Activated CD8-positive, alpha-beta memory T cell treated with anti-CD3 and anti-CD28 coated beads, Interleukin-2, amount 50 U/mL, for 4 hours (primary cell): ENCODE measurements around the gene EPHB2.

Experiments used
- DNase-seq: peaks from one replicate; pipeline ENCODE4 v3.0.0-alpha.2; 2020

Gene EPHB2

DNA sequence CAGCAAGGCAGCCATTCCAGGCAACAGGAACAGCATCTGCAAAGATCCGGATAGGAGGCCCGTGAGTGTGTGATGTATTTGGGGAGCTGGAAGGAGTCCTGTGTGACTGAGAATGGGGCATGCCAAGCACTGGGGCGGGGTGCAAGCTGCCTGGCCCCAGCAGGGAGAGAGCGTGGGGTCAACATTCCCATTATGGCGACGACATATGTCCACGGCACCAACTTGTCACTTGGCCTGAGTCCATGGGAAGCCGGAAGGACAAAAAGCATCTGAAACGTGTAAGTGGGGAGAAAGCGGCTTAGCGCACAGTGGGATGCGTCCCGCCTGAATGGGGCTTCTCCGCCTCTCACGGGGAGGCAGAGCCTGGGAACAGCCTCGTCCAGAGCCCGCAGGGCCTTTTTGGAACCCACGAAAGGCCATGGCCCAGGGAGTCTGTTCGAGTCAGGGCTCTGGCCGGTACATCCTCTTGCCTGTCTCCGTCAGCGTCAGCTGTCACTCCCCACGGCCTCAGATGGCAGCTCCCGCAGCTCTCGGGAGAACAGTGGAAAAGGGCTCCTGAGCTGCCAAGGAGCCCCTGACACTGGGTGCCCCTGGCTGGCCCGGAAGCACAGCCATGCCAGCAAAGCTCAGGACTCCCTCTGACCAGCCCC is 12.4 kb downstream of the EPHB2 start:
- DNase-seq: no peak

DNA sequence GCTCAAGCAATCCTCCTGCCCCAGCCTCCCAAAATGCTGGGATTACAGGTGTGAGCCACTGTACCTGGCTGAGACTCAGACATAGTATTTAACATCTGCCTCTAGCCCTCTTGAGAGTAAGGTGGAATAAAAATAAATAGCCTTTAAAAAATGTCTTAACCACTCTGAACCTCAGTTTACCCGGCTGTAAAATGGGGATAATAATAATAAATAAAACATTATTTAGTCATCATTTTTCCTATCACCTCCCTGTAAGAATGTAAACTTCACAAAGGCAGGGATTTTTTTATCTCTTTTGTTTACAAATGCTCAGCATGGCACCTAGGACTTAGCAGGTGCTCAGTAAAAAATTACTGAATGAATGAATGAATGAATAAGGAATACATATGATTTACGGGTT is 17.2 kb downstream of the EPHB2 start:
- DNase-seq: no peak

DNA sequence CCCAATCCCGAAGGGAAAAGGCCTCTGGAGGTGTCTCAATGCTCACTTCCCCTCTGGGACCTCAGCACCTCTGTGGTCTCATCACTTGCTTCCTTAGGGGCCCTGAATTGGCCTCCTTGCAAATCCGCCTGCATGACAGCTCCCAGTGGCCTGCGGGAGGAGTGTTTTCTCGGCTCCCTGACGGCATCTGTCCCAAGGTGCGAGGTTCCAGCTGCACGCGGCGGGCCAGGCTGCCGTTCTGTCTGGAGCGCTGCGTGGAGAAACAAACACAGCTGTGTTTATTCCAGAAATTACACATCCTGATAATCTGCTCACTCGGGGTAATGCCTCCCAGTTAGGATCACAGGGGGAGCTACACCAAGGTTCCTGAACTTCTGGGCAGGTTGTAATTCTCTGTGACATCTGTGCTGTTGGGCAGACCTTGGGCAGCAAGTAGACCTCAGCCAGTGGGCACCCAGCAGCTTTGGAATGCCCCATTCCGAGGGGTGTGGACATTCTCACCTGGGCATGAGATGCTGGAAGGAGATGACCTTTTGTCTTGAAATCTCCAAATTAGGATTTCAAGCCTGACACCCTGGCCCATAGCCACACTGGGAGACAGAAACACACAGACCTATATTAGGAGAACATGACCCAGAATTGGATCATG is 18.2 kb downstream of the EPHB2 start:
- no peak for DNase-seq

DNA sequence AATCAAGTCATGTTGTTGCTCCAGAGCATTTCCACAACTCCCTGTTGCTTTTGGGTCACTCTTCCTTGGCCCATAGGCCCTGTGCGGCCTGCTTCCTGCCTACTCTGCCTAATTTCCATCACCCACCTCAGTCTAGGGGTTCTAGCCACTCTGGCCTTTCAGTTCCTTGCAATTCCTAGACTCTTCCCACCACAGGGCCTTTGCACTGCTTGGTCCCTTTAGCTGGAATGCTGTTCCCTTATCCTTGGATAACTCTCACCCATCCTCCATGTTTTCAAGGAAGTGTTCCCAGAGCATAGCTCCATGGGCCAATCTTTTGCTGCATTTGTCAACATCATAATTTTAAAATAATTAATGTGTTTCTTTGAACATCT is 18.7 kb downstream of the EPHB2 start:
- no peak for DNase-seq

DNA sequence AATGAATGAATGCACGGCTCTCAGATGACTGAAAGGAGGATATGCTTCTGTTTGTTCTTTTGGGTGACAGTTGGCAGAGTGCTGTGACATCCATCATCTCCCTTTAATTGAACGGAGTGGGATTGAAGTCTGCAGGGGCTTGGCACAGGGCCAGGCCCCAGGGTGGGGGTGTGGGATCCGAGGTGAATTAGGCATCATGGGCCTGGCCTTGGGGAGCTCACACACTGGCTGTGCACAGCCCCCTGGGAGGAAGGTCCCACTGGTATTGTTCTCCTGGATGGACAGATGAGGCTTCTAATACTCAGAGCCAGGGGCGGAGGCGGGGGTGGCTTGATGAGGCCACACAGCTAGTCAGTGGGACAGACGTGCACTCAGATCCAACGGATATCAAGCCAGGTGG is 19.3 kb downstream of the EPHB2 start:
- DNase-seq: no peak

DNA sequence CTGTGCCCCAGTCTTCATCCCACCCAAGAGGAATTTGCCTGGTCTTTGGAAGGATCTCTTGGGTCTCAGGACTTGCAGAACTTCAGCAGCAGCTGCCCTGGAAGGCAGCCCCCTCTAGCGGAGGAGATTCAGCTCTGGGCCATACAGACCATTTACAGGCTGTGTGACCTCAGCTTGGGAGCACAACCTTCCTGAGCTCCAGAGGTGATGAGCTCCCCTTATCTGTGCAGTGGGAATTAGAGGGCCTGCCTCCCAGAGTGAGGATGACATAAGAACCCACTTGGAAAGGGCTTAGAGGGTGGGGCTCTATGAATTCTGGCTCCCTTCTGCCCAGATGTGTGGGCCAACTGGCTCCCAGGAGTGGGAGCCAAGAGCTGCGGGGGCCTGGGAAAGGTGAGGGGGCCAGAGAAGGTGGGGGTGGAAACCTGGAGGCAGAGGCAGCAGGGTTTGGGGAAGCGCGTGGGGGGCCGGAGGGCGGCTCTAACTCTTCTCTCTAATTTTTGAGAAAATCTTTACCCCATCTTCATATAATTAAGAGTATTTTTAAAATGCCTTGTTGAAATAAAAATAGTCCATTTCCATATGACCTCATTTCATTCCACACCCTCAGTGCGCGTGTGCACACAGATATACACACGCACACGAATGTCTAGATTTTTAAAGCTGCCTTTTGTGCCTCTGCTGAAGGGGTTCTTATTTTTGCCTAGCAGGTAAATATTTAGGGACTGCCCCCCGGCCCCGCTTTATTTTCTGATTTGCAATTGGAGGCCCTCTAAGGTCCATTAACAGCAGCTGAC is 21.5 kb downstream of the EPHB2 start:
- no peak for DNase-seq

DNA sequence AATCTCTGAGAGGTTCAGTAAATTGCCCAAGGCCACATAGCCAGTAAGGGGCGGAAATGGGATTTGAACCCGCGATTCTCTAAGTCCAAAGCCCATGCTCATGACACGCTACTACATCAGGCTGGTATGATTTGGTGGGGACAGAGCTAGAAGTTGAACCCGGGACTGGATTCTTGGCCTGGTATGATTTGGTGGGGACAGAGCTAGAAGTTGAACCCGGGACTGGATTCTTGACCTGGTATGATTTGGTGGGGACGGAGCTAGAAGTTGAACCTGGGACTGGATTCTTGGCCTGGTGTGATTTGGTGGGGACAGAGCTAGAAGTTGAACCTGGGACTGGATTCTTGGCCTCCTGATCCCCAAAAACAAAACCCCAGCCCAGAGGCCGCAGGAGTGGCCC is 23.0 kb downstream of the EPHB2 start:
- no peak for DNase-seq

DNA sequence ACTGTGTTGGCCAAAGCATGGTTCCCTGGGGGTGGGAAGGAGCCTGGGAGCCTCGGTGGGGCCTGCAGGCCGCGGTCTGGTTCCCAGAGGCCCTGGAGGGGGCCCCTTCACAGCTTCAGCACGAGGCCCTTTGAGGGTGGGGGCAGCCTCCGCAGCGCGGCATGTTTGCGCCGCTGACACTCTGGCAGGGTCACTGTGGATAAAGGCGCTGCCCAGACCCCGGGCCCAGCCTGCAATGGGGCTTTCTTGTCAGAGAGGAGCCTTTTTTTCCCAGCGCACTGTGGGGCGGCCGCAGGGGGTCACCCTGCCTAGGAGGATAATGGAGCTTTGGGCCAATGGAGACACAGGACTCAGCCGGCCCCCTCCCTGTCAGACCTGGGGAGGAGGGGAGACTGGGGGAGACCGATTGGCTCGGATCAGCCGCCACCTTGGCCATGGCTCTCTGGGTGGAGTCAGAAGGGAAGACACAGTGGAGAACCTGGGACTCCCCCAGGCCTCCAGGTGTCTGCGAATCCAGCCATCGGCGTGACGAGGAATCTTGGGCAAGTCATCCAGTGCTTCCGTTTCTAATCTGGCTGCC is 26.0 kb downstream of the EPHB2 start:
- DNase-seq: no peak

DNA sequence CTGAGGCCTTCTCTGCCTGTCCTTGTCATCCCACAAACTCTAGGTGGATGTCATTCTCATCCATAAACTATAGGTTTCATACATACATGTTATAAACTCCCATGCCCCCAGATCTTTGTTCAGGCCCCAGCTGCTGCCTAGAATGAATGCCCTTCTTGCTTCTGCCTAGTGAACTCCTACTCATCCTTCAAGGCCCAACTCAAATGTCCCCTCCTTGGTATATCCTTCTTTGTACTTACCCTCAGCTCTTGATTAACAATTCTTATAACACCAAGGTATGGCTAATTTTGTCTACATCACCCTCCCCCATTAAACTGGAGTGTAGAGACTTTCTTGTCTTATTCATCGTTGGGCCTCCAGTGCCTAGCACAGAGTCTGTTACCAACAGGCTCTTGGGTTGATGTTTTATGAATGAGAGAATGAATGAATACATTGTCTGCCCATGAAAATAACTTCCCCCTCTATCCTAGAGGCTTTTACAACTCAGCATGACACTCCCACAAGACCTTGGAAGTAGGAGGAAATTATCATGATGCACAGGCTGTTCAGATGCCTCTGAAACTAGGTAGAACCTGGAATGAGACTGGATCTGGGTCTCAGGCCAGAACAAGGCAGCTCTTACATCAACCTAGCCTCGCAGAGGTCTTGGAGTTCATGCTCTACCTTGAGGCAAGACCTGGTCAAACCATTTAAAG is 26.9 kb downstream of the EPHB2 start:
- no peak for DNase-seq

DNA sequence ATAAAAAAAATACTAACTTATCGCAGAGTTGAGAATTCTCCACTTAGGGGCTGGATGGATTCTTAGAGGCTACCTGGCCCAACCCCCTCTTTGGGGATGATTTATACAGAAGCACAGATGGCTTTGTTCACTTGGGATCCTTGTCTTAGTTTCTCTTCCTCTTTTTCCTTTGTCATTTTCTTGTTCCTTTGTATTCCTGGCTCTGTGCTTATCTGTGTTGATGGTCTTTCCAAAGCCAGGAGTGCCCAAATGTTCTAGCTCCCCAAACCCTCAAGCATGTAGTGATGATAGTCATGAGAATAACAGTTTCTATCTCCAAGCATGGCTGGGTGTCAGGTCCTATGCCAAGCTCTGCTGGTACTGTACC is 27.4 kb downstream of the EPHB2 start:
- DNase-seq: no peak

DNA sequence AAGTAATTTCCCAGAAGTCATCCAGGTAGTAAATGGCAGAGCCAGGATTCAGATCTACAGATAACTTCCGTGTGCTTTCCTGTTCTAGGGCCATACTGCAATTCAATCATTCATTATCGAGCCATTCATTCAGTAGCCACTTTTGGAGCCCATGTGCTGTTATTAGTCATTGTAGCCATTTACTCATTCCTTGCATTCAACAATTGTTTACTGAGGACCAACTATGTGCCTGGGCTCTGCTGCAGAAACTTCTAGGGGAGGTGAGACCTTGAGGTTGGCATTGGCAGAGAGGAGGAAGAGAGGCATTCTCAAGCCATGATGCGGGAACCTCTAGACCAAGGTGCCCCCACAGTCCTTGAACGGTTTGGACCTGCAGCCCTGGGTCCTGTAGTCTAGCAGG is 27.9 kb downstream of the EPHB2 start:
- DNase-seq: no peak

DNA sequence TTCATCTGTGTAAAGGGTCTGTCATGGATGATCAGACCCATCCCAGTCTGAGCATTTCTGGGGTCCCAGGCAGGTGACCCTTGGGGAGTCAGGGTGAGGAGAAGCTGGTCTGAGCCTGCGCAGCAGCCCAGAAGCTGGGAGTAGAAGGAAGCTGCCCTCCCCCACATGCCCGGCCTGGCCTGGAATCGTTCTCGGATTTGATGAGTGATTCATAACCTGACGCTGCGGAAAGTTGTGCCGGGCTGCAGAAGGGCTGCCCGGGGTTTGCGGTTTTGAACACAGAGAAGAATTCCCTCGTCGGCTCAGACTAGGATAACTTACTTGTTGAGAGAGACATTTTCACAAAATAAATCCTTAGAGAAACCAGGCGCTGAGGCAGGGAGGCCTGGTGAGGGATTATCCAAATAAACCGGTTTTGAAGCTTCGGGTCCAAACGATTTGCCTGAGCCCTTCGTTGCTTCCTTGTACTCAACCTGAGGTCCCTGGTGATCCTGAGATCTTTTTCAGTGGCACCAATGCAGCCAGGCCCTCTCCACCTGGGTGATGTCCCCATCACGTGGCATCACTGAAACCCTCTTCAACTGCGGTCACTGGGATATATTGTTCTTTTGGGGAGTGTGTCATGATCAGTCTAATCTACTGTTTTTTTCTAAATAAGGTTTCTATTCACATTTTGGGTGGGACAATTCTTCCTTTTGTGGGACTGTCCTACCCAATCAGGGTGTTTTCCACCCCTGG is 29.2 kb downstream of the EPHB2 start:
- DNase-seq: no peak

DNA sequence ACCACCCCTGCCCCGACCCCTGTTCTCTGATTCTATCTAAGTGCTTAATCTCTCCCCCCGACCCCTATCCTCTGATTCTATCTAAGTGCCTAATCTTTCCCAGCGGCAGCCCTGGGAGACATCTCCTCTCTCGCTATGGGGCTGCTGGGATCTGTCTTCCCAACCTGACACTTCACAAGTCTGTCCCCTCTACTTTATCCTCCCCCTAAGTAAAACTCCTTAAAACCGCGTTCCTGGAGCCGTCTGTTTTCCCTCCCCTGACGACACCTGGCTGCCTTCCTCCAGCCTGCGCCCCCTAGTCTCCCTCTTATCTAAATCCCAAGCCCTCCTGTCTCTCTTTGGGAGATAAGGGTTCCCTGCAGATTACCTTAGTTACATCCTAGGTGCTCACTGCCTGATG is 30.5 kb downstream of the EPHB2 start:
- no peak for DNase-seq

DNA sequence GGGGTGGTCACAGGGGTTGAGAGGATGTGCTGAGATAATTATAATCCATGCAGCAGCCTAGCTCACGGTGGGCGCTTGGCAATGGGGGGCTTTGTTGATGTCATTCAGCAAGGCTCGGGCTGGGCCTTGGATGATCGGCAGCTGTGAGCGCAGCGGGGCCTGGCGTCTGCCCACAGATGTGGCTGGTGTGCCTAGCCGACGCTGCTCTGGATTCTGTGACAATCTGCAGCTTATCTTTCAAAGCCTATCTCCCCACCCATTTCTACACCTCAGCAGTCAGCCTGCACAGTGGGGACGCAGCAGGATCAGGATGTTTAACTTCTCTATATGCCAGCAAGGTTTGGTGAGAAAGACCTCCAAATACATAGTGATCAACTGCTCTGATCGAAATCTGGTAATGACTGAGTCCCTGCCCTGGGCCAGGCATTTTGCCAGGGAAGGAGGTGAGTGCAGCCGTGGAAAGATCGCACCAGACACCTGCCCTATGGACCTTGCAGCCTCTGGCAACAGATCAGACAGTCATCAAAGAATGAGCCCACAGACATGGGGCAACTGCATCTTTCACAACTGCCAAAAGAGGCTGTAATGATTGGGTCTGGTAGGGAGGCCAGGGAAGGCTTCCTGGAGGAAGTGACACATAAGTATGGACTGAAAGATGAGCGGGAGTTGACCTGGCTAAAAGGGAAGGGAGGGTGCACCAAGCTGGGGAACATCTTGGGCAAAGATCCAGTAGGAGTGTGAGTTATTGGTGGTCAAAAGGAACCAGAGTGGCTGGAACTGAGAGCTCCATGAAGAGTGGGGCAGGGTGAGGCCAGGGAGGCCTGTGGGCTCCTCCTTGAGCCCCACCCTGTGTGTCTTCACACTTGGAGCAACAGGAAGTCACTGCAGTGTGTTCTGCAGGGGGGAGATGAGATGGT is 35.3 kb downstream of the EPHB2 start:
- no peak for DNase-seq

DNA sequence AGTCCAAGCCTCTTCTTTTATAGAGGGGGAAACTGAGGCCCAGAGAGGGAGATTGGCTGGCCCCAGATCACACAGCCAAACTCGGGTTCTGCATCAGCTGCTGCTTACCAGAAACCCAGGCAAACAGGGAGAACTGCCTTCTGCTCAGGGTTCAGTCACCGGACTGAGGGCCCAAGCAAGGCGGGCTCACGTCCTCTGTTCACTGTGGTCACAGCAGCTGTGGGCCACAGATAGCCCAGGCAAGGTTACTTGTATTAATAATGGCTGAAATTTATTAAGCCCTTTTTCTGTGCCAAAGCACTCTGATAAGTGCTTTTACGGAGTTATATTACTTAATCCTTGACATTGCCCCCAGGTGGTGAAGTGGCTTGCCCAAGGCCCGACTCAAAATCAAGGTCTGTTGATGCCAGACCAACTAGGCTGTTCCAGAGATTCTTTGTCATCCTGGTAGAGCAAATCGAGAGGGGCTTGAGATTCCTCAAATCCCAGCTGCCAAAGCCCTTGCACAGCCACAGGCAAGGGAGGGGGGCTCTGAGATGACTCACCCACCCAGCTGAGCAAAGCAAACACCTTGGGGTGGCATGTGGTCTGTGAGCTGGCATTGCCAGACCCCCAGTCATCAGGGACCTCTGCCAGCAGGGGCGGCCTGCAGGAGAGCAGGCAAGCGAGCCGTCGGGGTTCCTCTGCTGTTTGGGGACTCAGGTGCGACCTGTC is 36.5 kb downstream of the EPHB2 start:
- DNase-seq: no peak

DNA sequence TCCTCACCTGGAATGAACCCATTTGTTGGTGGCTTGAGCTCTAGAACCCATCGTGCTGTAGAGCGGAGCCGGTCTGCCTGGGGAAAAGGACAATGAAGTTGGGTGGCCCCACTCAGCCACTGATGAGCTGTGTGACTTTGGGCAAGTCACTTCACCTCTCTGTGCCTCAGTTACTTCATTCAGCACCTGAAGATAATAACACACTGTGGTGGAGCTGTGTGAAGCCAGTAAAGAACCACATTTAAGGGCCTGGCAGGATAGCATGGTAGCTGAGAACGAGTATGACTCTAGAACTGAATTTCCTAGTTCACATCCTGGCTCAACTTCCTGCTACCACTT is 37.1 kb downstream of the EPHB2 start:
- no peak for DNase-seq

DNA sequence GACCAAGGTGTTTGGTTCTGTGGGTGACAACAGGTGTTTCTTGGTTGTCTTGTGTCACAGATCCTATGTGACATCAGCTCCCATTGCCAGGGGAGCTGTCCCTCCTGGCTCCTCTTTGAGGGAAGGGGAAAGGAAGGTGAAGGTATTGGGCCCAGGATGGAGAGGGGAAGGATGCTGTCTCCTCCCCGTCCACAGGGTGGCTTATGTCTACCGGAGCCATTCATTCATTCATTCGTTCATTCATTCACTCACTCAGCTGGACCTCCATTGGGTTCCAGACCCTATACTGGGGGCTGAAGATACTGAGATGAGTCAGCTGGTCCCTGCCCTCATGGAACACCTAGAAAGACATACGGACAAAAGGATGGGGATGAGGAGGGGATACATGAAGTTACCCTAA is 38.9 kb downstream of the EPHB2 start:
- no peak for DNase-seq

DNA sequence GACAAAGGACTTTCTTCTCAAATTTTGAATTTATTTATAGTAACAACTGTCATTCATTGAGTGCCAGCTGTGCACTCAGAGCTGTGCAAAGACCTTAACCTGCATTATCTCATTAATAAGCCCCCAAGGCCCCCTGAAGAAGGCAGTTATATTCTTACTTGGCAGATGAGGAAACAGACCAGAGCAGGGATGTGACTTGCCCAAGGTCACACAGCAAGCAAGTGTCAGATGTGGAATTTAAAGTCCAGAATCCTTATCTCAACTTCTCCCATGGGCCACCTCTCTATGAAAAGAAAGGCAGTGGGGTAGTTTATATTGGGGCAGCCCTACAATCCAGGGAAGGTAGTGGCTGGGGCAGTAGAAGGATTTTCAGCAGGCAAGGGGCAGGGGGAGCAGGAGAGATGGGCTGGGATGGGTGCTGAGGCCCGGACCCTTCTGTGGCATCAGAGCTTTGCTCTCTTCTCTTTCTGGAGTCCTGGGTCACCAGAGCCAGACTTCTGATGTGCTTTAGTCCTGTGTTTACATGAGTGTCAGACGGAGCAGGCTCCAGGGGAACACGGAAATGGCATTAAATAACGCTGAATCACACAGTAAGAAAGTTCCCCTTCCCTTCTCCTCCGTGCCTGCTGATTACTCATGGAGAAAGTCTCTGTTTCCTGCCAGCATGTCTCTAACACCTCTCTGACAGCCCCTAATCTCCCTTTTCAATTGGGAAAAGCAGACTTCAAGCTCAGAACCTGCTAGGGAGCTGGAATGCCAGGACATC is 39.5 kb downstream of the EPHB2 start:
- DNase-seq: no peak

DNA sequence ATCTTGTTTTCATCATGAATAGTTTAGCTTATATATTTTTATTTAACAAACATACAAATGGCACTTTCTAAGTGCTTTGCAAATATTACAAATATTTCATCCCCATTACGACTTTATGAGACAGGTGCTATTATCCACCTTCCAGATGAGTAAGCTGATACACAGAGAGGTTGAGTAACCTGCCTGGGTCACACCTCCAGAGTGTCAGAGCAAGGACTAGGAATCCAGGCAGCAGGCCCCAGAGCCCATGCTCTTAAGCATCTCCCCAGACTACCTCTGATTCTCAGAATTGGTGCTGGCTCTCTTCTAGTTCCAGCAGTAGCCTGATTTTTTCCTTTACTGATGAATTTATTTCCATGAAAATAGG is 40.0 kb downstream of the EPHB2 start:
- no peak for DNase-seq

DNA sequence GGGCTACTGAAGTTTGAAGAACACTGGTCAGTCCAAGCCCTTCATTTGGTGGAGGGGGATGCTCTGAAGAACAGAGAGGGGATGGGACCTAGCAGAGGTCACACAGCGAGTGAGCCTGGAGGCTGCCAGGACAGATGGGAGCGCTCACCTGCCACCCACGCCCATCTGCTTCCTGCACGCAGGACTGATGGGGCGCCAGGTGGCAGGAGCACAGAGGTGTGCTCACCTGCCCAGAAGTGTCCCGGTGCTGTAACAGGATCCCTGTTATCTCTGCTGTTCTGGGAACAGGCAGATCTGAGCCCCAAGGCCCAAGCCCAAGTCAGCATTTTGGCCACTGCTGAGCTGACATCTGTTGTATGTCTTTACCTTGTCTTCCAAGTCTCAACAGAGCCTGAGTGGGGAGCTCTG is 40.5 kb downstream of the EPHB2 start:
- no peak for DNase-seq
